ENCODE measurements around the gene PAWR.

Gene PAWR, protein sequence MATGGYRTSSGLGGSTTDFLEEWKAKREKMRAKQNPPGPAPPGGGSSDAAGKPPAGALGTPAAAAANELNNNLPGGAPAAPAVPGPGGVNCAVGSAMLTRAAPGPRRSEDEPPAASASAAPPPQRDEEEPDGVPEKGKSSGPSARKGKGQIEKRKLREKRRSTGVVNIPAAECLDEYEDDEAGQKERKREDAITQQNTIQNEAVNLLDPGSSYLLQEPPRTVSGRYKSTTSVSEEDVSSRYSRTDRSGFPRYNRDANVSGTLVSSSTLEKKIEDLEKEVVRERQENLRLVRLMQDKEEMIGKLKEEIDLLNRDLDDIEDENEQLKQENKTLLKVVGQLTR

DNA sequence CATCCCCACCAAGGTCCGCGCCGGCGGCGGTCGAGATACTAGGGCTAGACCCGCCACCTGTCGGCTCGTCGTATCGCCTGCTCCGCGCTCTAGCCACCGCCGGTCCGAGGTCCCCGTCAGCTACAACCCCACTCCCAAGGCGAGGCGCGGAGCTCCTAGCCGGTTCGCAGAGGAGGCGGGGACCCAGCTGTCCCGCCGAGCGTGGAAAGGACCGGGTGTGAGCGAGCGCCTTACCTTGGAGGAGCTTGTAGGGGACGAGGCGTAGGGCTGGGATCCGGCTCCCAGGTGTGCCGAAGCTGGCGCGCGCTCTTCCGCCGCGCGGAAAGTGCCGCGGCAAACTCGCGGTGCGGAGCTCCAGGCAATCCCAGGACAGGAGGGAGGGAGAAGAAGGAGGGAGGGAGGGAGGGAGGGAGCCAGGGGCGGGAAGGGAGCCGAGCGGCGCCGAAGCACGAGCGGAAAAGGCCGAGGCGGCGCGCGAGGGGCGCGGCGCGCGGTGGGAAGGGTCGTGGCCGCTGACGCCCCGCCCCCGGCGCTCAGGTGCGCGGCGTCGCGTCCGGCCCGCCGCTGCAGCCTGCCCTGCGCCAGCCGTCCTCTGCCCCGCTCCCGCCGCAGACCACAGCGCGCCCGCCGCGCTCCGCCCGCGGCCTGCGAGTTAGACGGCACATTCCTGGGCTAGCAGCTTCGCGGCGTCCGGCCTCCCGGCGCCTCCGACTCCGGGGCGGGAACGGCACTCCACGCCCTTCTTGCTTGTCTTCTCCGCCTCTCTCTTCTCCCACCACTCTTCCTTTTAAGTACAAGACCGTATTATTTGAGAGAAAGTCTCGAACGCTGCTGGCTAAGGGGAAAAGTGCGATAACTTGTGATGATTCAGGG is at the start of gene PAWR:
Gene PAWR (minus strand): TSS at position 327 of the 873 bp plus-strand sequence. CDS start 720 bp downstream, outside the sequence.
- DNase-seq: peak; percentile 90

DNA sequence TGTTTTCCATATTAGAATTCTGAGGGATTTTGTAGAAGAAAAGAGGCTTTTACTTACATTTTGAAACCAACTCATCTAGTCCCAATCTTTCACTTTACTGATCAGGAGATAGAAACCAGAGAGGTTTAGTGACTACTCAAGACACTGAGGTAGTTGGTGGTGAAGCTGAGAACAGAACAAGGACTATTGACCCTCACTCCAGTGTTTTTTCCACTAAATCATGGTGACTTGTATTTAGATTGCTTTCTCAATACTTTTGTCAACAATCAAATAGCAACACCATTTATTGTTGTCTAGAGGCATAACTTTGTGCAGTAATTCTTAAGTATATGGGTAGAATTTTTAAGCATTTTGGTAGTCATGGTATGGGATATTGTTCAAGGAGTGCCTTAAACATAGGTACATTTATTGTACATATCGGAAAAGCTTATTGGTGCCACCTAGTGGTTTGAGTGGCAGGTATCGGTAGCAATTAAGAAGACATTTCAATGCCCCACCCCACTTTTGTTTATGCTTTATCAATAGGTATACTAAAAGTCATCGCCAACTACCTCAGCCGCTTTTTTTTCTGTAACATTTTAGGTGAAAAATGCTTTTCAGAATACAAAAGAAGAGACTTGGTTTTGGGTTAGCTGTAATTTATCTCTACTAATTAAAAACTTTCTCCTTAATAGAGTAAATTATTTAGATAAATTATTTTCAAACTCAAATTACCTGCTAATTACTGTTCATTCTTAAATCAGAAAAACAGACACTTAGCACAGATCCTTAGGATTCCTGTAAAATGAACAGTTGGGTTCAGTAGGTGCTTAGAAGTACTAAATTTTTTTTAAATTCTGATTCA is 47.3 kb upstream of the PAWR start:
- peak; percentile 19 for DNase-seq

DNA sequence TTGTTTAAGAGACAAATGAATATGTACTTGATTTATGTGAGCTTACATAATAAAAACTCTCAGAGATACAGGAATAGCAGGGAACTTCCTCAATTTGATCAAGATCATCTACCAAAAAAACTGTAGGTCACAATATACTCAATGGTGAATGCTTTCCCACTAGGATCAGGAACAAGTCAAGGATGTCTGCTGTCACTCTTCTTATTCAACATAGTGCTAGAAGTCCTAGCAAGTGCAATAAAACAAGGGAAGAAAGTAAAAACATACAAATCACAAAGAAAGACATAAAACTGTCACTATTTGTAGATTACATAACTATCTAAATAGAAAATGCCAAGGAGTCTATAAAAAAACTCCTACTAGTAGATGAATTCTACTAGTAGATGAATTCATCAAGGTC is 41.9 kb upstream of the PAWR start:
- DNase-seq: no peak

DNA sequence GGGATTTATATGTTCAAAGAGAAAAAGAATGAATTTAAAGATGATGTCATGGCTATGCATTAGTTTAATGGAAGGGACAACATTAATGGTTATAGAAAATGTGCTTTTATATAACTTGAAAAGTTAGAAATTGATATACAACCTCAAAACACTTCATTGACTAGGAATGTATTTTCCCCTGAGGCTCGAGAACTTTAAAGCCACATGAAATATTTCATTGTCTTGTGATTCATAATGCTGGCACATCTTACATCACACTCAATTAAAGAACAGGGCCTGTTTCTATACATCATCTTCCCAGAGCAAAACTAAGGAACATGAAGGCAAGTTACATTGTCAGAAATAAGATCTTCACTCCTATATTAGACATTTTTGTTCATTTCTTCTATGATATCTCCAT is 35.2 kb upstream of the PAWR start:
- DNase-seq: no peak

DNA sequence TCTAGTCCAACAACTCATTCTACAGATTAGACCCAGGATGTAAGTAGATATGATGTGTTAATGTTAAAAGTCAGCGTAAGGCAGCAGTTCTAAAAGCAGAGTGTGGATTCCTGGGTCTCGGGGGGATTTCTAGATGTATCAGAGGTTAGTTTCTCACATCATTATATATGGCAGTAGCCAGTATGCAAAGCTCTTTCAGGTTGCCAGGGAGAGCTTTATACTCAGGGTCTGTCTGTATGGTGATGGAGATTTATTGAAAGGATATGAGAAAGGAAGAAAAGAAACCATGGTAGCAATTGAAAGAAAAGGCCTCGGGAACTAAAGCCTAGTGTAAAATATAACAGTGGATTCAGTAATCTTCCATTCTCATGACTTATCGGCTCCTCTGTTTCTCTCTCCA is 26.2 kb upstream of the PAWR start:
- DNase-seq: no peak

DNA sequence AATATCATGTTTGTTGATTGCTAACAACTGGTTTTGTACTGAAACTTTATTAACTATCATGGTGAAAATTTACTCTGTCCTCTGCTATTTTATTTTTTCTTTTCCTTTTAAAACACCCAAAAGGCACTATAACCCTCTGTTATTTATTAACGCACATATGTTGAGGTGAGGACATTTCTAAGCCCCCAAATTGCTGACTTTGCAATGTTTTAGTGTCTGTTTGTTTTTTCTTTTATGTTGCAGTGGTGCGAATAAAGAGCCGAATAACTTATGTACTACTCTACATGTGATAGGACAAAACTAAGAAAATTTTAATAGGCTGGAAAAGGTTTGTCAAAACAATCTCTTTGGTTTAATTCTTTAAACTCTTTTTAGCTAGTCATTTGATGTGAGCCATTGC is 24.5 kb upstream of the PAWR start:
- no peak for DNase-seq

DNA sequence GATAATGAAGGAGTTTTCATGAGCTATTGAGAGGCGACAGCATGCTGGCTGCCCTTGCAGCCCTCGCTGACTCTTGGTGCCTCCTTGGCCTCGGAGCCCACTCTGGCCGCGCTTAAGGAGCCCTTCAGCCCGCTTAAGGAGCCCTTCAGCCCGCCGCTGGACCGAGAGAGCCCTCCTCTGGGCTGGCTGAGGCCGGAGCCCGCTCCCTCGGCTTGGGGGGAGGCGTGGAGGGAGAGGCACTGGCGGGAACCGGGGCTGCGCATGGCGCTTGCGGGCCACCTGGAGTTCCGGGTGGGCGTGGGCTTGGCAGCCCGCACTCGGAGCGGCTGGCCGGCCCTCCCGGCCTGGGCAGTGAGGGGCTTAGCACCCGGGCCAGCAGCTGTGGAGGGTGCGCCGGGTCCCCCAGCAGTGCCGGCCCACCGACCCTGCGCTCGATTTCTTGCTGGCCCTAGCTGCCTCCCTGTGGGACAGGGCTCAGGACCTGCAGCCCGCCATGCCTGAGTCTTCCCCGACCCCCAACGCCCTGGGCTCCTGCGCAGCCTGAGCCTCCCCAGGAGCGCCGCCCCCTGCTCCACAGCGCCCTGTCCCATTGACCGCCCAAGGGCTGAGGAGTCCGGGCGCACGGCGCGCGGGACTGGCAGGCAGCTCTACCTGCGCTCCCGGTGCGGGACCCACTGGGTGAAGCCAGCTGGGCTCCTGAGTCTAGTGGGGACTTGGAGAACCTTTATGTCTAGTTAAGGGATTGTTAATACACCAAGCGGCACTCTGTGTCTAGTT is 20.1 kb upstream of the PAWR start:
- no peak for DNase-seq

DNA sequence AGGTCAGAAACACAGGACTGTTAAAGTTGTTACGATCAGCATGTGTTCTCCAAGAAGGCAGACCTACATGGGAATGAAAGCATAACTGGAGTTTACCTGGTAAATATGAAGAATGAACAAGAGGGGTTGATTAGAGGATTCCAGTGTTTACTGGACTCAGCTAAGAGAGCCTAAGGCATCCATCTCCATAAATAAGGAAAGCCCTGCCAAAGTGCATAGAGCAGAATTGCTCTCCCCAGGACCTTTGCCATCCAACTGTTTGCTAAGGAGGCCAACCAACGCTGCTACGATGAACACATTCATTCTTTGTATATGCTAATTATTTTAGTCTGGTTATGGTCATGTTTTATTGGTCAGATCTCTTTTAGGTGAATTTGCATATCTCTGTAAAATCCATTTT is 17.1 kb upstream of the PAWR start:
- no peak for DNase-seq

DNA sequence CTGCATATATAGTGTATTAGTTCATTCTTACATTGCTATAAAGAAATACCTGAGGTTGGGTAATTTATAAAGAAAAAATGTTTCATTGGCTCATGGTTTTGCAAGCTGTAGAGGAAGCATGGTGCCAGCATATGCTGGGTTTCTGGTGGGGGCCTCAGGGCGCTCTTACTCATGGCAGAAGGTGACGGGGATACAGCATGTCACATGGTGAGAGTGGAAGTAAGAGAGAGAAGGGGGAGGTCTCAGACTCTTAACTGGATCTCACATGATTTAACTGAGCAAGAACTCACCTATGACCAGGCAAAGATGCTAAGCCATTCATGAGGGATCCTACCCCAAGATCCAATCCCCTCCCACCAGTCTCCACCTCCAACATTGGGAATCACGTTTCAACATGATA is 15.9 kb upstream of the PAWR start:
- DNase-seq: no peak

DNA sequence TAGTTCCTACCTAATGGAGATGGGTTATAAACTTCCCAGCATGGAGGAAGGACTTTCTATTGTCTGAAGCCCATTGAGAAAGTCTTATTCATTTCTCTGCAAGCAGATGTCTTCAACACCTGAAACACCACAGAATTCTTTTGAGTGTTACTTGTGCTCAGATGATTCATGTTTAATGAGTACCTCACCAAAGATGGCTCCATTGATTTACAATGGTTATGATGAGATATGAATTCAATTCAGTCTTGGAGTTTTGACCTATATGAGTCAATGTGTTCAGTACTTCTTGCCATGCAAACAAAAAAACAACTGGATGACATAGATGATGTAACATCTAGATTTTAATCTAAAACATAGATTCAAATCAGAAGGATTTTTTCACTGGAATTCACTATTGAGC is 15.4 kb upstream of the PAWR start:
- no peak for DNase-seq

DNA sequence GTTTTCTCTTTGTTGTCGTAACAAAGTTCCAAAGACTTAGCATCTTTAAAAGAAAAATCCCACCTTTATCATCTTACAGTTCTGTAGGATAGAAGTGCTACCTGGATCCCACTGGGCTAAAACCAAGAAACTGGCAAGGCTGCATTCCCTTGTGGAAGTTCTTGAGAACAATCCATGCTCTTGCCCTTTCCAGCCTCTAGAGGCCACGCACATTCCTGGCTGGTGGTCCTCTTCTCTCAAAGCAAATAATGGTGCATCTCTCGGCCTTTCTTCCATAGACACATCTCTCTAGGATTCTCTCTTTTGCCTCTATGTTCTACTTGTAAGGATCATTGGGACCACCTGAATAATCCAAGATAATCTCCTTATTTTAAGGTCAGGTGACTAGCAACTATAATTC is 8.2 kb upstream of the PAWR start:
- no peak for DNase-seq

DNA sequence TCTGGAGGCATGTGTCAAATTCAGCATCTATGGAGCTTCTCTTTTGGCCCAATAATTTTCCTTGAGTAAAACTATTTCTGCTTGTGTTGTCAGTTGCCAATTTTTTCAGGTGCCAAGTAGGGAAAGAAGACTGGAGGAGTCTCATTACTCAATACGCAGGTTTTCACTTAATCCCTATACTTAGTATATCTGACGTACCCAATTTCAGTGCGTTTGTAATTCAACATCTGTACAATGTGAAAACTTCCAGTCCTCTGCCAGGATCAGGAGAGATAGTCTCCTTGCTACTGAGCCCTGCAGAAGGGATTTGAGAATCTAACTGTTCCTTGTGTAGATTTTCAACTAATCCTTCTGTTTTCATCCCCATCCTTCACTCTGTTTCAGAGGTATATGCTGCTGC is 5.7 kb upstream of the PAWR start:
- DNase-seq: no peak

DNA sequence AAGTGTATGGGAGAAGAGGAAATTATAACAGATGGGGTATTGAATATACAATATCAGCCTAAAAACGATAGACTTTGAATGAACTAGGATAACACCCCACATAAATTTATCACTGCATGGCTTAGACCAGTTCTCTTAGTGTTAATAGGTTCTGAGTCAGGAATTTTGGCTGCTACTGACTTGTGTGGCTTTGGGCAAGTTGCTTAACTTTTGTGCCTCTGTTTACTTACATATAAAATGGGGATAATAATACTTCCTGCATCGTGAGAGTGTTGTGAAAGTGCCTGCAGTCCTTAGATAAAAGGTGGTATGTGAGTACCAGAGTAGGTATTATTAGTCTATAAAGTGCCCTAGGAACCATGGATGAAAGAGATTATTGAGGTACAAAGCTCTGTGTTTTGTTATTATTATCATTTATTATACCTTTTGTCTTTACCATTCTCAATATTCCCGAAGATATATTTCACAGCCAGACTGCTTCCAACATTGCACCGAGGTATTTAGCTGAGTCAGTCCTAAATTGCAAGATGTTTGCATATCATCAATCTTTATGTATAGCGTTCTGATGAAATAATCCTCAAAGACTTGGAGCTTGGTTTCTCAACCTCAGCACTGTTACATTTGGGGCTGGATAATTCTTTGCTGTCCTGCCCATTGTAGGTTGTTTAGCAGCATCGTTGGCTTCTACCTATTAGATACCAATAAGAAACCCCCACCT is 2.3 kb upstream of the PAWR start:
- DNase-seq: no peak

DNA sequence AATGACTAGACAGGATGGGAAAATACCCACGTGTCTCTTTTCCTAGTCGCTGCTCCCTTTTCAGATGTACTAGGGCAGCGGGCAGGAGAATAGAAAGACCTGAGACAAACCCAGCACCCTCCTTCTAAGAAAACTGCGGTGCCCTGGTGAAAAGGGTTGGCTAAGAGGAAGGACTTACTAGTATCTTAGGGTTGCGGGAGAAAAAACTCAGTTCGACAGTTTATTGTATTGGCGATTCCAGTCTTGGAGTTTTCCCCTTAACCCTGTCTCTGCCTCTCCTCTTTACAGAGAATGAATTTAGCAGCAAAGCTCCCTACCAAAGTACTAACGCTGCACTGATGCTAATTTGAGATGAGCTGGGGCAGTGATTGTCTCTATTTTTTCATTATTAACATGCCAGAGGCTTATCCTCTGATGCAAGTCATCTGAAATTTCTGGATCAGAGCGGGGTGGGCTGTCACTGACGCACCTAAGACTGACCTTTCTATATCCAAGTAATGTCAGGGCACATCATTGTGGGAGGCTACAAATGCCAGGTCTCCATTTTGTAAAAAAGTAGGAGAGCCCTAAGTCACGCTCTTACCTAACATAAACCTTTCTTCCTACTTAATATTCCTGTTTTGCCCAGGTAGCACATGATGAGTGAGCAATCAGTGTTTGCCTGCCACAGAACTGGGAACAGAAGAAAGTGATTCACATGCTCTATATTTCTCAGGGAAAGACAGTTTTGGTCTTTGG is 916 bp upstream of the PAWR start:
- peak; percentile 63 for DNase-seq

DNA sequence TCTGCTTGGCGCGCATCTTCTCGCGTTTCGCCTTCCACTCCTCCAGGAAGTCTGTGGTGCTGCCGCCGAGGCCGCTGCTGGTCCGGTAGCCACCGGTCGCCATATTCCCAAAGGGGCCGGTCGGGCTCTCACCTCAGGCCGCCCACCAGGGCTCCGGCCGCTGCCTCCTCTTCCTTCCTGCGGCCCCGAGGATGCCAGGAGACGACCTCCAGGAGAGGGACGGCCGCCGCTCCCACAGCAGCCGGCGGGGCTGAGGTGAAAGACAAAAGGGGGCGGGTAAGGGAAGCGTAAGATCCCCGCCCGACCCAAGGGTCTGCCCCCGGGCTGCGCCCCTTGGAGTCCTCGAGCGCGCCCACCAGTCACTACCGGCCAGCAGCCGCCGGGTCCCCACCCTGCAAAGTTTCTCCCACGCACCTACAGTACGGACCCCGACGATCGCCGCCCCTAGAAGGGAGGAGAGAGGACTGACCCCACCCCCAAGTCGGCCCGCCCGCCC is 574 bp downstream of the PAWR start:
- DNase-seq: peak; percentile 71

DNA sequence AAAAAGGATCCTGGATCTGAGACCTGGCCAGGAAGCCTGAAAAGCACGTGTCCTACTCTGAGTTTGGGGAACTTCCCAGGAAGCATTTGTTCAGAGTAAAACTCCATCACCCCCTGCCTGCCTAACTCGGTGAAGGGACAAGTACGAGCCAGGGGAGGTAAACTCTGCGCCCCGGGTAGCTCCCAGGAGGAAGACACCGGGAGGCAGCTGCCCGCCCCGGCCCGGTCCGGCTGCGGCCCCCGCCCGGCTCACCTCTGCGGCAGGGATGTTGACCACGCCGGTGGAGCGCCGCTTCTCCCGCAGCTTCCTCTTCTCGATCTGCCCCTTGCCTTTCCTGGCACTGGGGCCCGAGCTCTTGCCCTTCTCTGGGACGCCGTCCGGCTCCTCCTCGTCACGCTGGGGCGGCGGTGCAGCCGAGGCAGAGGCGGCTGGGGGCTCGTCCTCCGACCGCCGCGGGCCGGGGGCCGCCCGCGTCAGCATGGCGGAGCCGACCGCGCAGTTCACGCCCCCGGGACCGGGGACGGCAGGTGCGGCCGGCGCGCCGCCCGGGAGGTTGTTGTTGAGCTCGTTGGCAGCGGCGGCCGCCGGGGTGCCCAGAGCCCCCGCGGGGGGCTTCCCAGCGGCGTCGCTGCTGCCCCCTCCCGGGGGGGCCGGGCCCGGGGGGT is 1.2 kb downstream of the PAWR start:
- peak; percentile 26 for DNase-seq

DNA sequence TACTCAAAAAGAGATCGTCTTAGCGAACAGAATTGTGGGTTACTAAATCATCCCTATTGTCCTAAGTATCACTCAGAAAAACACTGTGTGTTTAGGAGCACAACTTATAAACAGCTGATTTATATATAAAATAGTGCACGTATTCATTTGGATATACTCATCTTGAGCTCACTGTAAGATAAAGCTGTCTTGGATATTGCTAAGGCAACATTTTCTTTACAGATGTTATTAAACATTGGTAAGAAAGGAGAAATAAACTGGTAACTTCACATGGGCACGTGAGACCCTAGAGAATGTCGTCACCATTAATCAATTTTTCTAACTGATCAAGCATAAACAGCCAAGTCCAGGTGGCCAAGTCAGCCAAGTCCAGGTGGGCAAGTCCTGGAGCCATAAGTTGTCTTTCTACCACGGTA is 1.7 kb downstream of the PAWR start:
- no peak for DNase-seq

DNA sequence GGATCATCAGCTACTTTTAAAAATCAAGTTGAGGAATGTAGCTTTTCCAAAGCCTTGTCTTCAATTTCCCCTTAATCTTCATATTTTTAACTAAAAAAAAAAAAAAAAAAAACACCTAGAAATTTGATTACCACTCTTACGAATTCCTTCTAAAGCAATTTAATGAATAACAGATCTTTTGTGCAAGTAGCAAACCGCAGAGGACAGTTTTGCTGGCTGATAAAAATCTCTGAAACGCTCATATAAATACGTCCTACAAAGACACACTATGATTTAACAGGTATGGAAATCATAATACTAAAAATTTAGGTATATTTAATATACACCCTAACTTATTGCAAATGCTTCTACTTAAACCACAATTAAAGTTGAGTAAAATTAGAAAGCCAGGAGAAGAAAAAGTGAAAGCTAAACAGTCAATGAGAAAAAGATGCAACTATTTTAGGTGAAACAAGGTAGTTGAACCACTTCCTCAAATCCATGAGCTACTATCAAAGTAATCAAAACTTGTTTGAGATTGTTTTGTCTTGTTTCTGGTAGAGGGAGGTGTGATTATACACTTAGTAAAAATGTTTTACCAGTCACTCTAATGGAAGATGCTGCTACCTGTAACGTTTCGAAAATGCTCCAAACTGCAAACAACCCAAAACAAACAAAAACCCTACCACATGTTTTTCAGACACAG is 2.2 kb downstream of the PAWR start:
- DNase-seq: peak; percentile 37

DNA sequence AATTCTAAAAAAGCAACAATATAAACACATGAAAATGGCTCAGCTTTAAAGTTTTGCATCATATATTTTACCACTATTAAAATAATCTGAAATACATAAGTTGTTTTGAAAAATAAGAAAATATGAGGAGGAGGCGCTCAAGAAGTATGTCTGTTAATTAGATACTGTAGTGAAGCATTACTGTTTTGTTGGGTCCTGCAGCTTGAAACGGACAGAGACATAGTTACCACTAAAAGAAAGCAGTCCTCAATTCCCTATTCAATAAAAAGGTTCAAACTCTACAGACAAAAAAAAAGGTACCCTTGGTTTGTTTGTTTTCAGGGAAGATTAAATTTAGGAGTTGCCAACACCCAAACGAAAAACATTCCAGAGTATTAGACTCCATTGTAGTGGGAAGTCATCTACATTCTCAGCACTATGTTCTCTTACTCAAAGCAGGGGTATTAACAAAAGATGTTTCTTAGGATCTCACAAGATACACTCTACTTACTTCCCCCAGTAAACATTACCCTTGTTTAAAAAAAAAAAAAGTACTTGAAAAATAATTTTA is 3.0 kb downstream of the PAWR start:
- DNase-seq: peak; percentile 15
